Thymus (tissue), 2 donors: ENCODE measurements around the gene SIRPB1. TPM values are rescaled to one million over a fixed set of nuclear protein-coding genes. Genes with fewer than 3 reads are reported as not detected.

Experiments
- polyA plus RNA-seq: library from polyadenylated mRNA; stranded (reverse); fragments of 200-250 nt; gene quantifications from one replicate; pipeline ENCODE4 v1.2.3, GENCODE V29; 2013
- total RNA-seq: library from RNA; stranded (reverse); fragments of 120-200 nt; gene quantifications from one replicate; pipeline ENCODE4 v1.2.4, GENCODE V29; 2013
- donor health status: healthy.

SIRPB1 gene
- total and polyA plus RNA-seq, 2 donors, result 0.90 to 1.2 TPM

Other genes with a start within 250 kb of the SIRPB1 start
- 93.4 TPM for gene FKBP1A, start 227.0 kb downstream of the SIRPB1 start, total RNA-seq
- 223 TPM for gene FKBP1A, start 227.0 kb downstream of the SIRPB1 start, polyA plus RNA-seq
- gene NSFL1C, start 153.2 kb downstream of the SIRPB1 start, total RNA-seq, result 36.1 TPM
- gene NSFL1C, start 153.2 kb downstream of the SIRPB1 start, polyA plus RNA-seq, result 48.0 TPM
- gene SIRPB2, start 128.6 kb downstream of the SIRPB1 start, total RNA-seq, result 1.2 TPM
- gene SIRPB2, start 128.6 kb downstream of the SIRPB1 start, polyA plus RNA-seq, result 1.7 TPM
- gene SIRPD, start 62.3 kb downstream of the SIRPB1 start, total RNA-seq, result 0.14 TPM
- gene SIRPD, start 62.3 kb downstream of the SIRPB1 start, polyA plus RNA-seq, result 0.46 TPM
- 26.0 TPM for gene SIRPG, start 37.8 kb upstream of the SIRPB1 start, total RNA-seq
- 51.0 TPM for gene SIRPG, start 37.8 kb upstream of the SIRPB1 start, polyA plus RNA-seq